Neural progenitor cell (in vitro differentiated cells): ENCODE results near the gene TSPAN15.

Experiments used
- EZH2phosphoT487 ChIP-seq: fragments of 200-600 bp; sonication (generic); IDR thresholded peaks from 2 replicates; pipeline ENCODE4 v1.6.1; 2017; ENCODE audit warnings: antibody characterized with exemption
- TF ChIP-seq, protein P1 (sequence below): fragments of 200-600 bp; sonication (generic); IDR thresholded peaks from 2 replicates; pipeline ENCODE4 v1.5.1; 2017; ENCODE audit warnings: antibody characterized with exemption, mild to moderate bottlenecking

DNA sequence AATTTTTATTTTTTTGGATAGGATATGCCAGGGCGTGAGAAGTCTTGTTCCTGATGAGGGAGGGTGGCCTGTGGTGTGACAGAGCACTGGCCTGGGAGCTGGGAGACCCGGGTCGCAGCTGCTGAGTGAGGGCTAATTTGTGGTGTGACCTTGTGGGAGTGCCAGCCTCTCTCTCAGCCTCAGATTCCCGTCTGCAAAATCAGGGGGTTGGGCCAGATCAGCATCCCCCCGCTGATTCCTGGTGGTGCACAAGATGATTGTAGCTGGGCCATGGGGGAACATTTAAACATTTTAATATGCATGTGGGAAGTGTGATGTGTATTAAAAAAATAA, 14.9 kb downstream of the TSPAN15 start:
- no peak for TF ChIP-seq EZH2phosphoT487
- TF ChIP-seq, protein P1, sequence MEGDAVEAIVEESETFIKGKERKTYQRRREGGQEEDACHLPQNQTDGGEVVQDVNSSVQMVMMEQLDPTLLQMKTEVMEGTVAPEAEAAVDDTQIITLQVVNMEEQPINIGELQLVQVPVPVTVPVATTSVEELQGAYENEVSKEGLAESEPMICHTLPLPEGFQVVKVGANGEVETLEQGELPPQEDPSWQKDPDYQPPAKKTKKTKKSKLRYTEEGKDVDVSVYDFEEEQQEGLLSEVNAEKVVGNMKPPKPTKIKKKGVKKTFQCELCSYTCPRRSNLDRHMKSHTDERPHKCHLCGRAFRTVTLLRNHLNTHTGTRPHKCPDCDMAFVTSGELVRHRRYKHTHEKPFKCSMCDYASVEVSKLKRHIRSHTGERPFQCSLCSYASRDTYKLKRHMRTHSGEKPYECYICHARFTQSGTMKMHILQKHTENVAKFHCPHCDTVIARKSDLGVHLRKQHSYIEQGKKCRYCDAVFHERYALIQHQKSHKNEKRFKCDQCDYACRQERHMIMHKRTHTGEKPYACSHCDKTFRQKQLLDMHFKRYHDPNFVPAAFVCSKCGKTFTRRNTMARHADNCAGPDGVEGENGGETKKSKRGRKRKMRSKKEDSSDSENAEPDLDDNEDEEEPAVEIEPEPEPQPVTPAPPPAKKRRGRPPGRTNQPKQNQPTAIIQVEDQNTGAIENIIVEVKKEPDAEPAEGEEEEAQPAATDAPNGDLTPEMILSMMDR: no peak
